Coronary artery (tissue), 2 donors: ENCODE measurements around the gene SET.
"Not testable (repeated sequence)": the region's sequence is repeated elsewhere in the genome, so short reads cannot be mapped to it uniquely, and the experiment has no call there.

Experiments used
- DNase-seq: peaks from one replicate; pipeline ENCODE4 v3.0.0-alpha.2; 2017; ENCODE audit warnings: low spot score
- H3K27ac ChIP-seq, 2 donors: fragments of 200-600 bp; sonication (generic); one replicate each; pipeline ENCODE4 v1.5.1; 2016 to 2019
- H3K4me3 ChIP-seq: fragments of 200-600 bp; sonication (generic); 2 replicates; pipeline ENCODE4 v1.5.1; 2016; ENCODE audit warnings: mild to moderate bottlenecking, moderate library complexity
- CTCF ChIP-seq: fragments of 200-600 bp; sonication (generic); IDR thresholded peaks from one replicate; pipeline ENCODE4 v1.5.1; 2019; ENCODE audit warnings: antibody characterized with exemption

SET gene

DNA sequence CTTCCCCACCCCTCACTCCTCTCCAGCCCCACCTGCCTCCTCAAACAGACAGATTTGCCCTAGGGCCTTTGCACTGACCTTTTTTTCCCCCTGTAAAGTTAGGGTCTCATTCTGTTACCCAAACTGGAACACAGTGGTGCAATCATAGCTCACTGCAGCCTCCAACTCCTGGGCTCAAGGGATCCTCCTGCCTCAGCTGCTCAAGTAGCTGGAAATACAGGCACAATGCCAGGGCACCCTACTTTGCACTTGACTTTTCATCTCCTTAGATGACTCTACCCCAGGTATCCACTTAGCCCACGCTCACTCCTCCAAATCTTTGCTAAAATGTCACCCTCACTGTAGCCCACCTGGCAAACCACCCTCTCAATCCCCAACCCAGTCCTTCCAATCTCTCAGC, 34.5 kb upstream of the SET start:
- H3K4me3 ChIP-seq = no peak overlapping the region
- TF ChIP-seq CTCF = no peak
- no peak for DNase-seq
- no peak overlapping the region for H3K27ac ChIP-seq

DNA sequence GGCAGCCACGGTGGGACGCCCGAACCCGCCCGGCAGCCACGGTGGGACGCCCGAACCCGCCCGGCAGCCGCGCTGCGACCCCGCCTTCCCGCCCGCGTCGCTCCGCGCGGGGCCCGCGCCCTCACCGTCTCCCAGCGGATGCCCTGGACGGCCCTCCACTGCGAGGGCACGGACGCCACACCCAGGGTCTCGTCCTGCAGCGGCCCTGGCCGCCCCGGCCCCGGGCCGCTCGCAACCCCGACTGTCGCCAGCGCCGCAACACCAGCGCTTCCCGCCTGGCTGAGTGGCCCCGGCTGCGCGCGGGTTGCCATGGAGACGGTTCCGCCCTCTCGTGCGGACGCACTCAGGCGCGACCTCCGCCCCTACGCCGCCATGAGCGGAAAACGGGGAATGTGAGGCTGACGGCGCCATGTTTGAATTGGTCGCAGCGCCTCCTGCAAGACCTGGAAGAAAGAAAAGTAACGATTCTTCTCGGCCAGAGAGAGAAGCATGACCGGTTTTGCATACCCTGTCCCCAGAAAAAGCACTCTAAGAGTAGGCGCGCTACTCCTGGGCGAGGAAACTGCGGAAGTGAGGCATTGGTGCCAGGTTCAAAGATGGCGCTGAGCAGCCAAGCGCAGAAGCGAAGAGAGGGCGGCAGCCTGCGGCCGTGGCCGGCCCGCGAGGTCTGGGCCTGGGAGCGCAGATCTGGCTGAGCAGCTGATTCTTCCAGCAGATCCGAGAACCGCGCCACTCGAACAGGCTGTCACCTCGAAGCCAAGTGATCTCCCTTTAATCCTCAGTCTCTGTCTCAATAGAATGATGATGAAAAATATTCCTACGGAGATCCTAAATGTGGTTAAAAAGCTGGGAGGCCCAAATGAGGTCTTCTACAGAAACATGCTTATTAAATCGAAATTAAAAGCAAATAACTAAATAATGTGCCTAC, 32.3 kb upstream of the SET start, which contains the start of gene DYNC2I2:
Gene DYNC2I2, minus strand, starts transcription at position 432 of the 928 bp plus-strand sequence. Its CDS starts 121 bp downstream, at position 311.
- Histone ChIP-seq H3K4me3 (peak within 1 kb of the TSS; percentile 91), H3K27ac (peak within 1 kb of the TSS; percentile 87 to 92)
- no peak for TF ChIP-seq CTCF
- peak; percentile 96 for DNase-seq

DNA sequence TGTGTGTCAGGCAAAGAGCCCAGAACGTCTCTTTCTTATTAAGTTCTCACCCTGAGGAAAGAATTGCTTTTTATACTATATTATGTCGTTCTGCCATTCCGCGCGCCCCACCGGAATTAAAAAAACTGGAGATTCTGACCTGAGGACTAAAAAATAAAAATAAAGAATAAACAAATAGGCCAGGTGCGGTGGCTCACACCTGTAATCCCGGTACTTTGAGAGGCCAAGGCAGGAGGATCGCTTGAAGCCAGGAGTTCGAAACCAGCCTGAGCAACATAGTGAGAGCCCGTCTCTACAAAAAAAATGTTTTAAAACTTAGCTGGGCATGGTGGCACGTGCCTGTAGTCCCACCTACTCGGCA, 31.7 kb upstream of the SET start:
- DNase-seq = no peak
- H3K27ac ChIP-seq = peak overlapping the region; percentile 87 to 92
- no peak for TF ChIP-seq CTCF
- H3K4me3 ChIP-seq = peak overlapping the region; percentile 91

GRCh38 chr9:128657796-128658195, 31.2 kb upstream of the SET start:
- no peak for DNase-seq
- H3K4me3 ChIP-seq = no peak overlapping the region
- no peak for TF ChIP-seq CTCF
- H3K27ac ChIP-seq = no peak overlapping the region

DNA sequence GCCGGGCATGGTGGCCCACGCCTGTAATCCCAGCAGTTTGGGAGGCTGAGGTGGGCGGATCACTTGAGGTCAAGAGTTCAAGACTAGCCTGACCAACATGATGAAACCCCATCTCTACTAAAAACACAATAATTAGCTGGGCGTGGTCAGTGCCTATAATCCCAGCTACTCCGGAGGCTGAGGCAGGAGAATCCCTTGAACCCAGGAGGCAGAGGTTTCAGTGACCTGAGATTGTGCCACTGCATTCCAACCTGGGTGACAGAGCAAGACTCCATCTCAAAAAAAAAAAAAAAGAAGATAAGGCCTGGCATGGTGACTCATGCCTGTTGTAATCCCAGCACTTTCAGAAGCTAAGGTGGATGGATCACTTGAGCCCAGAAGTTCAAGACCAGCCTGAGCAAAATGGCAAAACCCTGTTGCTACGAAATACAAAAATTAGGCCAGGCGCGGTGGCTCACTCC, 22.5 kb upstream of the SET start:
- H3K27ac ChIP-seq, DNase-seq, H3K4me3 ChIP-seq: not testable (repeated sequence)

DNA sequence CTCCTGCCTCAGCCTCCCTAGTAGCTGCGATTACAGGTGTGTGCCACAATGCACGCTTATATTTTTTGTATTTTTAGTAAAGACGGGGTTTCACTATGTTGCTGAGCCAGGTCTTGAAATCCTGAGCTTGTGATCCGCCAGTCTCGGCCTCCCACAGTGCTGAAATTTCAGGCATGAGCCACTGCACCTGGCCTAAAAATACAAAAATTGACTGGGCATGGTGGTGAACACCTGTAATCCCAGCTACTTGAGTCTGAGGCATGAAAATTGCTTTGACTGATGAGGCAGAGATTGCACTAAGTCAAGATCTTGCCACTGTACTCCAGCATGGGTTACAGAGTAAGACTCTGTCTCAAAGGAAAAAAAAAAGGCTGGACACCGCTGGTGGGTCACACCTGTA, 19.2 kb upstream of the SET start:
- no peak for TF ChIP-seq CTCF
- Histone ChIP-seq H3K4me3 (no peak overlapping the region), H3K27ac (no peak overlapping the region)
- DNase-seq = peak; percentile 19

DNA sequence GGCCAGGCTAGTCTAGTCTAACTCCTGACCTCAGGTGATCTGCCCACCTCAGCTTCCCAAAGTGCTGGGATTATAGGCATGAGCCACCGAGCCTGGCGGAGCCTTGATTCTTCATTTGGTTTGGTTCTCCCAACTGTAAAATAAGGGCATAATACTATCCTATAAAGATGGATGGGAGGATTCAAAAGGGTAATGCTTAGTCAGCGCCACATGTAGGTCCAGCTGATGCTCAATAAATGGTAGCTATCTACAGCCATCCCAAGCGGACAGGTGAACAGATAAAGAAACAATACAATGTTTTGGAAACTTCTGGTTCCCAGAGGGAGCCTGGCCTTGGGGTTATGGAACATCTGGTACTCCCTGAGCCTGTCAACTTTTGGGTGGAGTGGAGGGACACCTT, 13.6 kb upstream of the SET start:
- no peak overlapping the region for H3K27ac ChIP-seq
- TF ChIP-seq CTCF = no peak
- DNase-seq = peak; percentile 2
- H3K4me3 ChIP-seq = no peak overlapping the region
